Right ventricle myocardium inferior (tissue), 1 donor: Measurements from ENCODE around the gene CA5B. TPM values are rescaled to one million over a fixed set of nuclear protein-coding genes. Genes with fewer than 3 reads are reported as not detected.
"Not testable (repeated sequence)": the region's sequence is repeated elsewhere in the genome, so short reads cannot be mapped to it uniquely, and the experiment has no call there.

Experiments
- ATAC-seq: fragments of 200-7000 bp; cut with Tn5 transposase; one replicate; pipeline ENCODE4 v1.9.1; 2020; ENCODE audit warnings: mild to moderate bottlenecking, moderate library complexity
- DNase-seq: peaks from one replicate; pipeline ENCODE4 v3.0.0; 2021; ENCODE audit errors: missing footprints
- intact Hi-C: fragments of 100-400 bp; cut with DNase I; formaldehyde crosslinking; loops from one replicate; pipeline ENCODE4 v1.11.0; 2022
- long read RNA-seq: library from polyadenylated mRNA; unstranded; transcript quantifications from one replicate; pipeline ENCODE4 v2.0.0, GENCODE V29; 2021
- total RNA-seq: library from RNA; stranded (reverse); fragmentation: NEBNext Ultra II Directional; extraction: Animal tissue kit (Norgen Biotek cat#: 25700); gene quantifications from one replicate; pipeline ENCODE4 v1.2.1, GENCODE V29; 2021
- donor health status: DM: no; HTN: yes; CAD: no; lungs with severe emphysema.

Gene CA5B, protein sequence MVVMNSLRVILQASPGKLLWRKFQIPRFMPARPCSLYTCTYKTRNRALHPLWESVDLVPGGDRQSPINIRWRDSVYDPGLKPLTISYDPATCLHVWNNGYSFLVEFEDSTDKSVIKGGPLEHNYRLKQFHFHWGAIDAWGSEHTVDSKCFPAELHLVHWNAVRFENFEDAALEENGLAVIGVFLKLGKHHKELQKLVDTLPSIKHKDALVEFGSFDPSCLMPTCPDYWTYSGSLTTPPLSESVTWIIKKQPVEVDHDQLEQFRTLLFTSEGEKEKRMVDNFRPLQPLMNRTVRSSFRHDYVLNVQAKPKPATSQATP
- total RNA-seq: 2.4 TPM
- long read RNA-seq, full-length matches to known transcripts: 1 of 2 reads
- long read RNA-seq, partial matches to known transcripts: 0 of 2 reads
- long read RNA-seq, other reads (novel, unspliced or antisense): 1 of 2 reads

DNA sequence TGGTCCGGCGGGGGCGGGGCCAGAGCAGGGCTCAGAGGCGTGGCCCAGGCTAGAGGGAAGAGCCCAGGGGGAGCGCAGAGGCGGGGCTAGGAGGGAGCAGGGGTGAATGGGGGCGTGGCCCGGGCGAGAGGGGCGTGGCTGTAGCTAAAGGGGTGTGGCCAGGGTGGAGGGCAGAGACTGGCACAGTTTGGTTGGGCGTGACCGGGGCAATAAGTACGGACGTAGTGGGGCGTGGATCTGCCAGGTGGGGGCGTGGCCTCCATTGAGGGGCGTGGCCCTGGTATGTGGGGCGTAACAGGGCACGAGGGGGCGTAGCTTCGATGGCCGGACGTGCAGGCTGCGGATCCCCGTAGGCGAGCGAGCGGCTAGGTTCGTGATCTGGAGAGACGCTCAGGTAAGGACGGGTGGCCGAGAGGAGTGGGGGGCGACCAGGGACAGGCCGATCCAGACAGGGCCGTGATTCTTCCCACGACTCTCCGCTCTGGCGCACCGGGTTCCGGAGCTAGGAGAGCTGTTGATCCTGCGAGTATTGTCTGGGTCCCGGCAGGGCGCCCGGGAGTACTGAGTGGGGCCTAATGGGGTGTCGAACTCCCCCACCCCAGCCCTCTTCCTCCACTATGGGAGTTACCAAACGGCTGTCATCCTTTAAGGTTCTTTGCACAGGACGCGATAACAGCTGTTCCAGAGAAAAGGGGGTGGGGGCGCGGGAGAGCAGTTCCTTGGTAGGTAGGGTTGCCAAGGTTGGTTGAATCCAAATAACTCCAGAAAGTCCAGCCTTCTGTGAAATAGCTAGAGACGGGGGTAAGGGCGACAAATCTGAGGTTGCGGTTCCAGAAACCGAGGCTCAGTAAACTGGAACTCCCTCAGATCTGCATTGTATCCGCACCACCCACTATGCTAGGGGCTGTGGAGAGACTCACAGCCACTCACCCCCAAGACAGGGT is at the start of gene CA5B:
CA5B (plus strand) TSS at position 312 of the 944 bp plus-strand sequence. CDS start 11,754 bp downstream, outside the sequence.
- peak; percentile 100 for ATAC-seq
- DNase-seq: peak; percentile 96
- intact Hi-C loops: no loop called here

DNA sequence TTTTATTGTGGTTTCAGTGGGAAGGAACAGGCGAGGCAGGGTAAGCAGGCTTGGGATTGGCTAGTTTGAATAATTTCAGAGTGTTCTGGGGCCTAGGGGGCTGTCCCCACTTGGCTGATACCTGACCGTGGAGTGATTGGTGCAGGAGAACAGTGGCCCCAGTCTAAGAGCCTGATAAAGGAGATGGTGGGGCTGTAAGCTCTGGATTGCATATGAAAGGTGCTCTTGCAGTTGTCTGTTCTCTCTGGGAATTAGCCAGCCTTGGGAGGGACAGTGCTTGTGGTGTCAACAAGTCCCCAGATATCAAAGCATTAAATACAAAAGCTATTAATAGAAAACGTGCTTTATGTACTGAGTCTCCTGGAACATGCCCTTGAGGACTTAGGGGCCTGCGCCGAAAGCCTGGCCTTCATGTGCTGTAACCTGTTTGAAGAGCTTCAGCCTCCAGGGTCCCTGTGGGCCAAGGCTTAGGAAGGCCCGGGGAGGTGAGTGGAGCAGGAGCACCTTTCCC is 43.1 kb upstream of the CA5B start:
- intact Hi-C loops: loop anchor here (10.0 kb wide), 1 partner anchor 100 kb away; the partner anchor contains the start of gene ZRSR2
- ATAC-seq: peak; percentile 93
- DNase-seq: peak; percentile 46

- ATAC-seq: no peak
- no peak for DNase-seq
- intact Hi-C loops: loop anchor here (10.0 kb wide), 1 partner anchor 98 kb away; the partner anchor contains the start of gene ZRSR2
Measured at GRCh38 chrX:15696516-15696915, 41.6 kb upstream of the CA5B start.

GRCh38 chrX:15702488-15703371 is 35.3 kb upstream of the CA5B start:
- intact Hi-C loops: no loop called here
- DNase-seq (no peak), ATAC-seq (no peak)

GRCh38 chrX:15703809-15704208 is 34.3 kb upstream of the CA5B start:
- DNase-seq, intact Hi-C loops: not testable (repeated sequence)
- peak; percentile 70 for ATAC-seq

GRCh38 chrX:15704273-15704672 is 33.8 kb upstream of the CA5B start:
- intact Hi-C loops, DNase-seq, ATAC-seq: not testable (repeated sequence)

- intact Hi-C loops: no loop called here
- peak; percentile 69 for ATAC-seq
- no peak for DNase-seq
Measured at GRCh38 chrX:15714529-15714928, 23.5 kb upstream of the CA5B start.

GRCh38 chrX:15718283-15718970 is 19.6 kb upstream of the CA5B start:
- DNase-seq: no peak
- intact Hi-C loops: no loop called here
- ATAC-seq: no peak

DNA sequence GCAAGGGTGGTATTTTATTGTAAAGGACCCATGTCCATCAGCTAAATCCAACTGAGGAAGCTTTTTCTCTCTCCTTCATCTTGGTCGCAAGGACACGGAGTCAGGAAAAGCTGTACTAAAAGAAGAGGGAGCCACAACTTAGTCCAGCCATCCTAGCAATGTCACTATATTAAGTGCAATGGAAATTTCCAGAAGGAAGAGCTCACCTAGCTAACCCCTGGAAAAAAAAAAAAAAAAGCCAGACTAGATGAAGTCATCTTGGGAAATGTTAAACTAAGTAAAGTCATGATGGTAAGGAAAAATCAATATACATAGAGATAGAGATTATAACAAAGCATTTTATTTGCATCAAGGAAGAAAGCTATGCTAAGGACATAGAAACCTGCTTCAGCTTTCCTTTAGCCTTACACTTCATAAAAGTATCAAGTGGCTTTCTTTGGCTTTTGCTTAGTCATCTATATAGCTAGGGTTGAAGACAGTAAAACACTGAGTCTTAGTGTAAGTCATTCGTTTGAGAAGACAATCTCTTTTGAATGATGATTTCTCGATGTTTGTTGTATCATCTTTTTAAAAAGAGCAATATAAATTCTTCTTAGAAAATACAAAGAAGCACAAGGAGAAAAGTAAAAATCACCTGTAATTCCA is 18.6 kb upstream of the CA5B start:
- DNase-seq: no peak
- intact Hi-C loops: no loop called here

DNA sequence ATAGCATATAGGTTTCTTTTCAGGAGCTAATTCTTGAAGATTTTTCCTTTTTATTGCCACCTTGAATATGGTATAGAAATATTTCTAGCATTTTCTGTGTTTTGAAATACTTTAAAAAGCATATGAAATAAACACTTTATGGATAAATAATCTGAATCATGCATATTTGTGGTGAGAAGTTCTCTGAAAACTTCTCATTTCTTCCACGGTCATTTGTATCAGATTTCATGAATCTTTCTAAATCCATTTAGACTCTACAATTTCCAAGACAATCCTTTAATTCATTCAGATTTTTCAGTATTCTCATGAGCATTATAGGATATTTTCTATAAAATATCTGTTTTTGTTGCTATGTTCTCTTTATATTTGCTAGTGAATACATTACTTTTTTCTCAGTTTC is 16.2 kb upstream of the CA5B start:
- DNase-seq: no peak
- ATAC-seq: no peak
- intact Hi-C loops: no loop called here

More for the DNA sequence above, 18.6 kb upstream of the CA5B start:
- no peak for ATAC-seq

DNA sequence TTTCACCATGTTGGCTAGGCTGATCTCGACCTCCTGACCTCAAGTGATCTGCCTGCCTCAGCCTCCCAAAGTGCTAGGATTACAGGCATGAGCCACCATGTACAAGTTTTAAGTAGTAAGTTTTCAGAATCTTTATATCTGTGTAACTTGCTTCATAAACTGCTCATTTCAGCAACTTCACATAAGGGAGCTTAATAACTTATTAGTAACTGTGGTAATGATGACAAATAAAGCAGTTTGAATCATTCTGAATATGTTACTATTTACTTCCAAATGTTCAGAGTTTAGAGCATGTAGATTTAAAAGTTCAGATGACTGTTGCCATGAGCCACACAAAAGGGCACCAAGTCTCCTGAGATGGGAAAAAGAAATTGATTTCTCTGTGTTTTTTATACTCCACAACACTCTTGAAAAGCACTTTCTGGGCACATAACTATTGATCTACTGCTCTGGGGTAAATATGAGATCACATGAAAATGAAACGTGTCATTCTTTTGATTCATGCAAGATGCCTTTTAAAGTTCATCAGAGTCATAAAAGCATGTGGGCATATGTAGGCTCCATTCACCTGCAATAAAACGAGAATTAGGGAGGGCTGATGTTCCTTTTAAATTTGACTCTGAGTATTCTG is 14.1 kb upstream of the CA5B start:
- intact Hi-C loops: no loop called here
- DNase-seq: no peak
- no peak for ATAC-seq

DNA sequence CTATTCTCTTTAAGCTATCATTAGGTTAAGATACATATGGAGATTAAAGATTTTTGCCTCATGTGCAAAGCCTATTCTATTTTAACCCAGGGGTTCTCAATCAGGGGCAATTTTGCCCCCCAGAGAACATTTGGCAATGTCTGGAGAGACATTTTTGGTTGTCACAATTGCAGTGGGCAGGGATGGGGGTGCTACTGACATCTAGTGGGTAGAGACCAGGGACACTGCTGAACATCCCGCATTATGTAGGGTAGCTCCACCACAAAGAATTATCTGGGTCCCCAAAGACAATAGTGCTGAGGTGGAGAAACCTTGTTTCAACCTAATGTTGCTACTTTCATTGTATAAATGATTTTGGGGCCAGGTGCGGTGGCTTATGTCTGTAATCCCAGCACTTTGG is 13.2 kb upstream of the CA5B start:
- intact Hi-C loops: no loop called here
- ATAC-seq: no peak
- DNase-seq: no peak

GRCh38 chrX:15731368-15731767 is 6.7 kb upstream of the CA5B start:
- DNase-seq, intact Hi-C loops, ATAC-seq: not testable (repeated sequence)

DNA sequence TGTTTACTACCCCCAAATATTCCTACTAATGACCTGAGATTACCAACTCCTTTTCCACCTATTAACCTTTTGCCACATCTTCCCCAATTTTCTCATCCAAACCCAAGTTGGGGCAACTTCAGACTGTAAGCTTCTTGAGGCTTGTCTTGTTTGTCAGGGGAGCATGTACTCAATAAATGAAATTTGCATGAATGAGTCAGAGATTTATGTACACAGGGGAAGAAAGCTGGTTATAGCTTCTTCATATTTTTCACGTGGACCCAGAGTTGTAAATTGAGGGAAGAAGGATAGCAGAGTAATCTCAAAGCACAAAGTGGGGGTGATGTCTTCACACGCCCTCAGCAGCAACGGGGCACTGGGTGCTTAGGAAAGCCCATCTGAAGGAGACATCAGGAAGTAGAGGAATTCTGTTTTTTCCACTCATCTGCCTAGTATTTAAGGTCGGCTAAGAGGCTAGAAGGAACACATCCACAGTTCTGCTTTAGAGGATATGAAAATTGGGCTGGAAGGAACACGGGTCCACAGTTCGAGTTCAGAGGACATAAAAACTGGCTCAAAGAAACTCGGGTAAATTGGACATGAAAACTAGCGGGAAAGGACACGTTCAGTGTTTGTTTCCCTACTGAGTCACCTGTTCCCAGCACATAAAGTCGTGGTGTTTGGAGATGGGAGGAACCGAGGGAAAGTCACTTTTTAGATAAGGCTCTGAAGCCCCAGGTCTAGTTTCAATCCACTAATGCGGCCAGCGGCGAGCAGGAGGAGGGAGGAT is 696 bp upstream of the CA5B start:
- intact Hi-C loops: no loop called here
- ATAC-seq (no peak), DNase-seq (no peak)

- DNase-seq (no peak), ATAC-seq (no peak)
- intact Hi-C loops: no loop called here
Measured at GRCh38 chrX:15739886-15740285, 1.8 kb downstream of the CA5B start.
